Measurements from ENCODE around the gene SUCO.
"Not testable (repeated sequence)": the region's sequence is repeated elsewhere in the genome, so short reads cannot be mapped to it uniquely, and the experiment has no call there.

SUCO gene

GRCh38 chr1:172567720-172568119, 34.8 kb downstream of the SUCO start:
- no peak for DNase-seq

GRCh38 chr1:172574080-172574479, 41.1 kb downstream of the SUCO start:
- no peak for DNase-seq

GRCh38 chr1:172578586-172578985, 45.6 kb downstream of the SUCO start:
- DNase-seq, result no peak

- no peak for DNase-seq
These were observed 48.3 kb downstream of the SUCO start for GRCh38 chr1:172581273-172581672.

- DNase-seq, result no peak
These were observed 48.8 kb downstream of the SUCO start for GRCh38 chr1:172581779-172582178.

GRCh38 chr1:172582889-172583288, 49.9 kb downstream of the SUCO start:
- no peak for DNase-seq

GRCh38 chr1:172585348-172585747, 52.4 kb downstream of the SUCO start:
- DNase-seq, result no peak

GRCh38 chr1:172585861-172586260, 52.9 kb downstream of the SUCO start:
- DNase-seq, result no peak

GRCh38 chr1:172588296-172589291, 55.6 kb downstream of the SUCO start:
- no peak for DNase-seq

GRCh38 chr1:172589553-172589952, 56.6 kb downstream of the SUCO start:
- DNase-seq, result no peak

- not testable (repeated sequence) for DNase-seq
These were observed 58.5 kb downstream of the SUCO start for GRCh38 chr1:172591429-172591828.

GRCh38 chr1:172595066-172595465, 62.1 kb downstream of the SUCO start:
- not testable (repeated sequence) for DNase-seq

- DNase-seq, result not testable (repeated sequence)
These were observed 63.8 kb downstream of the SUCO start for GRCh38 chr1:172596782-172597181.

GRCh38 chr1:172599912-172600311, 67.0 kb downstream of the SUCO start:
- no peak for DNase-seq

- no peak for DNase-seq
These were observed 67.7 kb downstream of the SUCO start for GRCh38 chr1:172600615-172601014.

- no peak for DNase-seq
These were observed 68.2 kb downstream of the SUCO start for GRCh38 chr1:172601046-172601630.

GRCh38 chr1:172602706-172603105, 69.8 kb downstream of the SUCO start:
- DNase-seq, result no peak

GRCh38 chr1:172603816-172604215, 70.9 kb downstream of the SUCO start:
- DNase-seq, result no peak

GRCh38 chr1:172605641-172606040, 72.7 kb downstream of the SUCO start:
- DNase-seq, result no peak

- DNase-seq, result no peak
These were observed 74.2 kb downstream of the SUCO start for GRCh38 chr1:172607145-172607544.

- DNase-seq, result no peak
These were observed 75.2 kb downstream of the SUCO start for GRCh38 chr1:172608098-172608601.

GRCh38 chr1:172609528-172609927, 76.6 kb downstream of the SUCO start:
- no peak for DNase-seq

GRCh38 chr1:172612478-172612877, 79.5 kb downstream of the SUCO start:
- DNase-seq, result no peak

- DNase-seq, result no peak
These were observed 80.3 kb downstream of the SUCO start for GRCh38 chr1:172613294-172613693.
